Endodermal cell (in vitro differentiated cells): Measurements from ENCODE around the gene SNCA. TPM values are rescaled to one million over a fixed set of nuclear protein-coding genes. Genes with fewer than 3 reads are reported as not detected.

Experiments
- DNase-seq: peaks from one replicate; pipeline ENCODE4 v3.0.0-alpha.2; 2017
- H3K27ac ChIP-seq: 2 replicates; pipeline ENCODE4 v1.5.1; 2013; ENCODE audit warnings: mild to moderate bottlenecking, low read depth, low read length, moderate library complexity
- H3K27me3 ChIP-seq: 2 replicates; pipeline ENCODE4 v1.6.1; 2013; ENCODE audit warnings: mild to moderate bottlenecking, low read length, moderate library complexity; ENCODE audit not compliant: insufficient read depth, control insufficient read depth, poor library complexity, severe bottlenecking
- H3K36me3 ChIP-seq: 2 replicates; pipeline ENCODE4 v1.7.0; 2013; ENCODE audit warnings: mild to moderate bottlenecking, low read length, moderate library complexity; ENCODE audit not compliant: control insufficient read depth, insufficient read depth
- H3K4me1 ChIP-seq: one replicate; pipeline ENCODE4 v1.7.0; 2013; ENCODE audit warnings: low read length; ENCODE audit not compliant: control insufficient read depth, insufficient read depth
- H3K4me3 ChIP-seq: 2 replicates; pipeline ENCODE4 v1.5.1; 2013; ENCODE audit warnings: mild to moderate bottlenecking, low read length, moderate library complexity
- H3K9ac ChIP-seq: 2 replicates; pipeline ENCODE4 v1.6.1; 2013; ENCODE audit warnings: mild to moderate bottlenecking, low read length, moderate library complexity; ENCODE audit not compliant: poor library complexity, severe bottlenecking; ENCODE audit errors: extremely low read depth
- H3K9me3 ChIP-seq: 2 replicates; pipeline ENCODE4 v1.6.1; 2013; ENCODE audit warnings: mild to moderate bottlenecking, low read length, moderate library complexity; ENCODE audit not compliant: control insufficient read depth
- H3K27ac Mint-ChIP-seq: 2 replicates; pipeline ENCODE4 v1.8.0; 2020; ENCODE audit warnings: mixed read lengths
- H3K27me3 Mint-ChIP-seq: 2 replicates; pipeline ENCODE4 v1.8.0; 2021; ENCODE audit warnings: mild to moderate bottlenecking, mixed read lengths; ENCODE audit not compliant: insufficient read depth
- H3K36me3 Mint-ChIP-seq: 2 replicates; pipeline ENCODE4 v1.8.0; 2020; ENCODE audit warnings: low read depth, mixed read lengths
- H3K4me1 Mint-ChIP-seq: 2 replicates; pipeline ENCODE4 v1.8.0; 2020; ENCODE audit warnings: mixed read lengths
- H3K4me3 Mint-ChIP-seq: 2 replicates; pipeline ENCODE4 v1.8.0; 2020; ENCODE audit warnings: mild to moderate bottlenecking, moderate library complexity, mixed read lengths
- H3K9me3 Mint-ChIP-seq: 2 replicates; pipeline ENCODE4 v1.8.0; 2020; ENCODE audit warnings: mild to moderate bottlenecking, mixed read lengths
- CTCF ChIP-seq: fragments of 200-600 bp; sonication (generic); conservative IDR thresholded peaks from 2 replicates; pipeline ENCODE4 v1.5.0; 2021; ENCODE audit warnings: antibody characterized with exemption, mild to moderate bottlenecking
- WGBS, 2 experiments: methylation state at CpG; one replicate each; pipeline versions ENCODE4 v1.1.5 to v1.1.7; 2013; ENCODE audit warnings: missing lambda C conversion rate in 2 of 2, mixed read lengths in 1 of 2; ENCODE audit not compliant: insufficient coverage in 1 of 2, insufficient read length in 1 of 2; 5-methylcytosine and 5-hydroxymethylcytosine counted together
- total RNA-seq, 2 donors: library from RNA; stranded (reverse); fragmentation: NEBNext Ultra II Directional in 1 of 2; extraction: Animal tissue kit (Norgen Biotek cat#: 25700) in 1 of 2; gene quantifications; 2 replicates in 1 of 2; 3 replicates in 1 of 2; pipeline ENCODE4 v1.2.1, GENCODE V29; 2021

The SNCA gene
- total RNA-seq, 2 donors from 2014 or later = 11.3 to 13.5 TPM

DNA sequence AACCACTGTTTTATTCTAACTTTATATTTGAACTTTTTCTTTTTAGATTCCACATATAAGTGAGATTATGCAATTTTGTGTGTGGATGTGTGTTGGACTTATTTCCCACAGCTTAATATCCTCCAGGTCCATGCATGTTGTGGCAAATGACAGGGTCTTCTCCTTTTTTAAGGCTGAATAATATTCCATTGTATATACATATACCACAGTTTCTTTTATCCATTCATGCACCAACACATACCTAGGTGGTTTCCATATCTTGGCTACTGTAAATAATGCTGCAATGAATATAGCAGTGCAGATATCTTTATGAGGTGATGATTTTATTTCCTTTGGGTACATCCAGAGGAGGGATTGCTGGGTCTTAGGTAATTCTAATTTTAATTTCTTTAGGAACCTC is 69.0 kb downstream of the SNCA start:
- no peak for TF ChIP-seq CTCF
- no peak for DNase-seq
- Mint-ChIP-seq H3K4me3 (no peak overlapping the region), H3K9me3 (peaks cover 3% of the 10 kb centered on the region), H3K4me1 (peaks cover 4% of the 10 kb centered on the region), H3K36me3 (no peaks in the 10 kb centered on the region), H3K27me3 (no peaks in the 10 kb centered on the region), H3K27ac (no peak overlapping the region)
- Histone ChIP-seq H3K9ac (no peak overlapping the region), H3K36me3 (no peaks in the 10 kb centered on the region), H3K9me3 (no peaks in the 10 kb centered on the region), H3K4me3 (no peak overlapping the region), H3K27me3 (no peaks in the 10 kb centered on the region), H3K4me1 (no peaks in the 10 kb centered on the region), H3K27ac (no peak overlapping the region)

- Mint-ChIP-seq H3K27me3 (no peaks in the 10 kb centered on the region), H3K27ac (no peak overlapping the region), H3K4me3 (no peak overlapping the region), H3K4me1 (peaks cover 4% of the 10 kb centered on the region), H3K36me3 (no peaks in the 10 kb centered on the region), H3K9me3 (peaks cover 3% of the 10 kb centered on the region)
- H3K36me3 ChIP-seq = no peaks in the 10 kb centered on the region
- H3K27me3 ChIP-seq = no peaks in the 10 kb centered on the region
- TF ChIP-seq CTCF = no peak
- no peaks in the 10 kb centered on the region for H3K9me3 ChIP-seq
- no peaks in the 10 kb centered on the region for H3K4me1 ChIP-seq
- no peak for DNase-seq
- 83% methylated on average over 2 of the region's 2 CpGs; no CpG with 5 or more reads in 1 of the 2 experiments for WGBS, 2 experiments
- no peak overlapping the region for H3K4me3 ChIP-seq
- H3K9ac ChIP-seq = no peak overlapping the region
- no peak overlapping the region for H3K27ac ChIP-seq
Measured at GRCh38 chr4:89765966-89766365, 71.0 kb downstream of the SNCA start.

DNA sequence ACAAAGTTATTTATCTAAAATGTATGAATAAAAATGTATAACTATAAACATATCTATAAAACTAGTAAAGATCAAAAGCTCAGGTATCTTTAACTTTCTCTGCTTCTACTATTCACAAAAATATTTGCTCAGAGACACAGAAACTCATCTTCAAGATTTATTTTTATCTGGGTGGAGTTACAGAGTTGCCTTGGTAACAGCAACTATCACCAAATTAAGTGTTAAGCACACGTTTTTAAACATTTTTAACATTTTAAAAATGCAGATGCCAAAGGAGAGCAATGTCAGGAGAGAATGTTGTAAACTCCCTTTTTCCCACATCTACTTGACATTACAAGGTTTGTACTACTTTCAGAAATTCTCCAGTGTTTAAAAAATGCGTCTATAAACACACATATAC is 71.4 kb downstream of the SNCA start:
- Histone ChIP-seq H3K27ac (no peak overlapping the region), H3K9me3 (no peaks in the 10 kb centered on the region), H3K4me3 (no peak overlapping the region), H3K27me3 (no peaks in the 10 kb centered on the region), H3K4me1 (no peaks in the 10 kb centered on the region), H3K36me3 (no peaks in the 10 kb centered on the region), H3K9ac (no peak overlapping the region)
- no peak for TF ChIP-seq CTCF
- WGBS, 2 experiments = 67 to 100% methylated on average over 1 to 2 of the region's 2 CpGs
- Mint-ChIP-seq H3K4me3 (no peak overlapping the region), H3K27ac (no peak overlapping the region), H3K27me3 (no peaks in the 10 kb centered on the region), H3K36me3 (no peaks in the 10 kb centered on the region), H3K4me1 (peaks cover 4% of the 10 kb centered on the region), H3K9me3 (peaks cover 3% of the 10 kb centered on the region)
- no peak for DNase-seq
